Tracheal epithelial cell (primary cell): ENCODE results near the gene CEBPB. TPM values are rescaled to one million over a fixed set of nuclear protein-coding genes. Genes with fewer than 3 reads are reported as not detected.

Experiments used
- total RNA-seq: library from RNA; depleted of rRNA; stranded (reverse); fragments of >200 nt; gene quantifications from 2 replicates; pipeline ENCODE4 v1.2.1, GENCODE V29; 2014

The CEBPB gene
- 155 and 193 TPM in 2 replicates for total RNA-seq

GRCh38 chr20:50190251-50191064, at the start of gene CEBPB:
Gene CEBPB (plus strand): TSS chr20:50190830. CDS start chr20:50191034, 204 bp downstream.

GRCh38 chr20:50153500-50154377, 36.9 kb upstream of the CEBPB start, which contains the start of gene PEDS1:
Gene PEDS1 (minus strand): TSS chr20:50153723. CDS start chr20:50153637, 86 bp downstream.

Other genes with a start within 250 kb of the CEBPB start
- gene SNAI1, start 207.8 kb upstream of the CEBPB start, total RNA-seq, result not detected in 2 replicates
- gene UBE2V1, start 77.7 kb upstream of the CEBPB start, total RNA-seq, result 14.9 and 21.7 TPM in 2 replicates
- 20.2 and 42.9 TPM in 2 replicates for gene PEDS1, start 37.1 kb upstream of the CEBPB start, total RNA-seq